Hepatocyte (in vitro differentiated cells): ENCODE data around the gene CEP126. TPM values are rescaled to one million over a fixed set of nuclear protein-coding genes. Genes with fewer than 3 reads are reported as not detected.

Experiments
- DNase-seq: peaks from one replicate; pipeline ENCODE4 v3.0.0-alpha.2; 2016; ENCODE audit warnings: low spot score
- H2AFZ ChIP-seq: fragments of 200-600 bp; sonication (generic); 2 replicates; pipeline ENCODE4 v1.6.0; 2016; ENCODE audit warnings: antibody characterized with exemption, mild to moderate bottlenecking
- H3K27ac ChIP-seq: fragments of 200-600 bp; sonication (generic); 2 replicates; pipeline ENCODE4 v1.5.1; 2016; ENCODE audit warnings: mild to moderate bottlenecking
- H3K27me3 ChIP-seq: fragments of 200-600 bp; sonication (generic); 2 replicates; pipeline ENCODE4 v1.6.1; 2016
- H3K36me3 ChIP-seq: fragments of 200-600 bp; sonication (generic); replicated peaks from 2 replicates; pipeline ENCODE4 v1.5.1; 2016; ENCODE audit warnings: low read depth; ENCODE audit not compliant: insufficient read depth
- H3K4me1 ChIP-seq: fragments of 200-600 bp; sonication (generic); 2 replicates; pipeline ENCODE4 v1.5.1; 2016; ENCODE audit warnings: mild to moderate bottlenecking, moderate library complexity; ENCODE audit not compliant: insufficient read depth
- H3K4me2 ChIP-seq: fragments of 200-600 bp; sonication (generic); 2 replicates; pipeline ENCODE4 v1.6.0; 2016
- H3K4me3 ChIP-seq: fragments of 200-600 bp; sonication (generic); 2 replicates; pipeline ENCODE4 v1.5.1; 2016; ENCODE audit warnings: mild to moderate bottlenecking
- H3K79me2 ChIP-seq: fragments of 200-600 bp; sonication (generic); 2 replicates; pipeline ENCODE4 v1.6.0; 2017; ENCODE audit warnings: mild to moderate bottlenecking
- H3K9me2 ChIP-seq: fragments of 200-600 bp; sonication (generic); replicated peaks from 2 replicates; pipeline ENCODE4 v1.6.0; 2017; ENCODE audit warnings: mild to moderate bottlenecking; ENCODE audit not compliant: insufficient read depth
- H3K9me3 ChIP-seq: fragments of 200-600 bp; sonication (generic); 2 replicates; pipeline ENCODE4 v1.5.1; 2016; ENCODE audit warnings: low read depth, mild to moderate bottlenecking
- H4K20me1 ChIP-seq: fragments of 200-600 bp; sonication (generic); 2 replicates; pipeline ENCODE4 v1.6.0; 2016; ENCODE audit warnings: mild to moderate bottlenecking; ENCODE audit not compliant: insufficient read depth, poor library complexity, severe bottlenecking
- EZH2 ChIP-seq: fragments of 200-600 bp; sonication (generic); IDR thresholded peaks from 2 replicates; pipeline ENCODE4 v1.6.1; 2016; ENCODE audit warnings: antibody characterized with exemption, mild to moderate bottlenecking, borderline replicate concordance
- EZH2phosphoT487 ChIP-seq: fragments of 200-600 bp; sonication (generic); IDR thresholded peaks from one replicate; pipeline ENCODE4 v1.6.1; 2018; ENCODE audit warnings: antibody characterized with exemption, mild to moderate bottlenecking, low read depth, moderate library complexity; ENCODE audit not compliant: unreplicated experiment, severe bottlenecking
- WGBS: methylation state at CpG from one replicate; pipeline ENCODE4 v1.1.6; 2016; ENCODE audit warnings: low lambda C conversion rate; ENCODE audit errors: missing lambda C conversion rate; 5-methylcytosine and 5-hydroxymethylcytosine counted together
- polyA plus RNA-seq: library from polyadenylated mRNA; unstranded; fragments of >200 nt; fragmentation: Nextera tagmentation; extraction: Ambion mirVana; gene quantifications from 2 replicates; pipeline ENCODE4 v1.2.1, GENCODE V29; 2016
- total RNA-seq: library from RNA; depleted of rRNA; stranded (reverse); fragments of >200 nt; gene quantifications from 2 replicates; pipeline ENCODE4 v1.2.3, GENCODE V29; 2014
- TF ChIP-seq, protein P1 (sequence below): fragments of 200-600 bp; sonication (generic); IDR thresholded peaks from 2 replicates; pipeline ENCODE4 v1.5.1; 2016; ENCODE audit warnings: antibody characterized with exemption, mild to moderate bottlenecking; ENCODE audit not compliant: poor library complexity

The CEP126 gene
- total and polyA plus RNA-seq, 2 experiments from 2014 or later, result 1.8 to 2.2 TPM

DNA sequence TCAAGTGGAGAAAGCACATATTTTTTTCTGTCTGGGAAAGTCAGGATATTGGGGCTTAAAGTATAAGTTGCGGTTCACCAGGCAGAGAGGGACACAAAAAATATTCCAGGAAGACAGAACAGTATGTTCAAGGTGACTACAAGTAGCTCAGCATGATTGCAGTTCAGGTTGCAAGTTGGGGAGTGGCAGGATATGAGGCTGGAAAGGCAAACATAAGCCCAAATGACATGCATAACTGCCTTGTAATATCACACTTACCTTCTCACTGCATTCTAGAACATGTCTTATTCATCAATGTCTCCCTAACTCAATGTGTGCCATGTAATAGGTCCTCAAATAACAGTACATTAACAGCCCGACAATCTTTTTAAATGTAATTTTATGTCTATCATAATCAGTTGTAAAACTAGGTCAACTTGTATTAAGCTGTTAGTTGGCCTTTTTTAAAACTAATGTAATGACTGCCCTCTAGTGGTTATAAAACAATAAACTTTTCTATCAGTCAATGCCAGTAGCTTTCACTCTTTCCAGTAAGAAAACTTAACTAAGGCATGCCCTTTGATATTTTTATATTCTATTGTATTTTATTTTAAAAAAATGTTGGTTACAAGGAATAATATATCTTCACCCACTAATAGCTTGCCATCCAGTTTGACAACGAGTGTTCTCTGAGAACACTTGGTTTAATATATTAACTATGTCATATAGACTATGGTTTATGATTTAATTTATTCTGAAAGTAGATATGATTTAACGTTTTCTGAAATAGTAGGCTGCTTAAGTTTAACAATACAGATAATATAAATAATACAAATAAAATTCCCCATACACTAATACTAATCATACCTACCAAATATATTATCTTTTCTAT, 93.0 kb downstream of the CEP126 start:
- H3K9me2 ChIP-seq, result no peaks in the 10 kb centered on the region
- H3K4me1 ChIP-seq, result peaks cover 27% of the 10 kb centered on the region
- no peak overlapping the region for H3K4me3 ChIP-seq
- no peaks in the 10 kb centered on the region for H3K27me3 ChIP-seq
- H2AFZ ChIP-seq, result no peak overlapping the region
- 19% methylated on average over 4 of the region's 4 CpGs for WGBS
- no peaks in the 10 kb centered on the region for H4K20me1 ChIP-seq
- peak; percentile 59 for DNase-seq
- H3K9me3 ChIP-seq, result no peaks in the 10 kb centered on the region
- H3K4me2 ChIP-seq, result no peak overlapping the region
- no peaks in the 10 kb centered on the region for H3K79me2 ChIP-seq
- H3K27ac ChIP-seq, result peak overlapping the region; percentile 64
- no peak for TF ChIP-seq EZH2
- TF ChIP-seq, protein P1, sequence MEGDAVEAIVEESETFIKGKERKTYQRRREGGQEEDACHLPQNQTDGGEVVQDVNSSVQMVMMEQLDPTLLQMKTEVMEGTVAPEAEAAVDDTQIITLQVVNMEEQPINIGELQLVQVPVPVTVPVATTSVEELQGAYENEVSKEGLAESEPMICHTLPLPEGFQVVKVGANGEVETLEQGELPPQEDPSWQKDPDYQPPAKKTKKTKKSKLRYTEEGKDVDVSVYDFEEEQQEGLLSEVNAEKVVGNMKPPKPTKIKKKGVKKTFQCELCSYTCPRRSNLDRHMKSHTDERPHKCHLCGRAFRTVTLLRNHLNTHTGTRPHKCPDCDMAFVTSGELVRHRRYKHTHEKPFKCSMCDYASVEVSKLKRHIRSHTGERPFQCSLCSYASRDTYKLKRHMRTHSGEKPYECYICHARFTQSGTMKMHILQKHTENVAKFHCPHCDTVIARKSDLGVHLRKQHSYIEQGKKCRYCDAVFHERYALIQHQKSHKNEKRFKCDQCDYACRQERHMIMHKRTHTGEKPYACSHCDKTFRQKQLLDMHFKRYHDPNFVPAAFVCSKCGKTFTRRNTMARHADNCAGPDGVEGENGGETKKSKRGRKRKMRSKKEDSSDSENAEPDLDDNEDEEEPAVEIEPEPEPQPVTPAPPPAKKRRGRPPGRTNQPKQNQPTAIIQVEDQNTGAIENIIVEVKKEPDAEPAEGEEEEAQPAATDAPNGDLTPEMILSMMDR, result peak; percentile 70
- H3K36me3 ChIP-seq, result no peaks in the 10 kb centered on the region

DNA sequence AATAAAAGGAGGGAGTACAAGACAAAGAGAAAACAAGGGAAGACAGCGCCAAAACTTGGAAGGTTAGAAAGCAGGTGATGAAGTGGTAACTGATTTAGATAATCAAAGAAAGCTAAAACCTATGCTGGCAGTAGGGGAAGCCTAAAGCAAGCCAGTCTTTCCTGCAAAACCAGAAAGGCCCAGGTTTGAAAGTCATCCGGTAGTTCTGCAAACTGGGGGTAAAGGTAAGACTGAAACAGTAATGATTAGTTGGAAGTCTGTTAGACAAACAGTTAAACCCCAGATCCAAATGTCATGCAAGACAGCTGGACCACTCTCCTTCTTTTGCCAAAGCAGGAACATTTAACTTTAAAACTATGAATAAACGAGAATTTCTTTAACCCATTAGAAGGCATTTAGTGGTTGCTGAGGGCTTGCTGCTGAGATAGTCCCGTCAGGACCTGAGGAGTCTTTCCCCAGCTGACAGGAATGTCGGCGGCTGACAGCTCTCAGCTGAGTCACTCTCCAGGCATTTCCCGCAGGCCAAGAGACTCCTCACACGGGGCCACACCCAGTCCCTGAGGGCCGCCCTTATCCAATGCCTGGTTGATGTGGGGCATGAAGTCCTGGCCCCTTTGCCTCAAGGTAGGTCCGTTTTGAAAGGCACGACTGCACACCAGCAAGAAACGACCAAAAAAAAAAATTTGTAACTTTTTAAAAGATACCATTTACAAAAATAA, 96.1 kb downstream of the CEP126 start:
- H3K4me2 ChIP-seq, result peak overlapping the region; percentile 66
- H3K27me3 ChIP-seq, result no peaks in the 10 kb centered on the region
- peaks cover 27% of the 10 kb centered on the region for H3K4me1 ChIP-seq
- H2AFZ ChIP-seq, result peak overlapping the region; percentile 11
- 15% methylated on average over 12 of the region's 12 CpGs for WGBS
- H3K79me2 ChIP-seq, result no peaks in the 10 kb centered on the region
- no peak overlapping the region for H3K4me3 ChIP-seq
- no peaks in the 10 kb centered on the region for H3K9me2 ChIP-seq
- peak overlapping the region; percentile 78 for H3K27ac ChIP-seq
- H3K9me3 ChIP-seq, result no peaks in the 10 kb centered on the region
- peak; percentile 89 for DNase-seq
- no peaks in the 10 kb centered on the region for H4K20me1 ChIP-seq
- TF ChIP-seq EZH2 (no peak), EZH2phosphoT487 (no peak)
- TF ChIP-seq, protein P1, result no peak
- no peaks in the 10 kb centered on the region for H3K36me3 ChIP-seq

DNA sequence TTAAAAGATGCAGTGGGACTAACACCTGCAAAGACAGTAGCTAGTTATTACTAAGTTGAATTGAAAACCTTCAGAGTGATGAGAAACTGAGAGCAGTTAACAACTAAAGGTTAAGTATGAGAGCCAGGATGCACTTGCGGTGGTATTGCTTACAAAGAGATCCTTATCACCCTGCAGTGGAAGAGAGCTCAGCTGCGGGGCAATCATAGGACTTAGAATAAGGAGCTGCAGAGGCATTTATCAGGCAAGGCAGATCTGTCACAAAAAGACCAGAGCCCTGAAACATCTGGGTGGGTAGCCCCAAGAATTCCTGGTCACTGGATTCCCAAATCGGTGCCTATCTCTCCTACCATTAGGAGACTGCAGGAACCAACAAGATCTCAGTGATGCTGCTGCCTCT, 98.1 kb downstream of the CEP126 start:
- Histone ChIP-seq H2AFZ (no peak overlapping the region), H3K79me2 (no peaks in the 10 kb centered on the region), H3K9me2 (no peaks in the 10 kb centered on the region), H3K9me3 (no peaks in the 10 kb centered on the region), H3K4me1 (peaks cover 14% of the 10 kb centered on the region), H3K36me3 (no peaks in the 10 kb centered on the region), H3K27me3 (no peaks in the 10 kb centered on the region), H3K4me2 (no peak overlapping the region), H3K4me3 (no peak overlapping the region), H4K20me1 (no peaks in the 10 kb centered on the region), H3K27ac (no peak overlapping the region)
- 24% methylated on average over 3 of the region's 3 CpGs for WGBS
- peak; percentile 16 for DNase-seq
- TF ChIP-seq, protein P1, result no peak
- TF ChIP-seq EZH2, result no peak
- no peak for TF ChIP-seq EZH2phosphoT487
